Gastrocnemius medialis (tissue), 4 donors: ENCODE measurements around the gene CDK16. TPM values are rescaled to one million over a fixed set of nuclear protein-coding genes. Genes with fewer than 3 reads are reported as not detected.

Experiments
- ATAC-seq, 2 donors: fragments of 150-250 bp; one replicate each; pipeline ENCODE4 v1.9.1; 2016
- DNase-seq, 2 donors: peaks; one replicate each; pipeline ENCODE4 v3.0.0-alpha.2; 2019
- H3K27ac ChIP-seq, 4 donors: fragments of 200-600 bp; sonication (generic); 1 replicate in 1 of 4; 2 replicates in 3 of 4; pipeline ENCODE4 v1.5.1; 2016 to 2018; ENCODE audit warnings: mild to moderate bottlenecking in 2 of 4, moderate library complexity in 1 of 4
- H3K27me3 ChIP-seq, 3 donors: fragments of 200-600 bp; sonication (generic) in 2 of 3; 1 replicate in 1 of 3; 2 replicates in 2 of 3; pipeline versions ENCODE4 v1.5.1 to v1.6.0; 2016 to 2019; ENCODE audit warnings: mild to moderate bottlenecking in 1 of 3, moderate library complexity in 1 of 3
- H3K36me3 ChIP-seq, 2 donors: fragments of 200-600 bp; sonication (generic) in 1 of 2; one replicate each; pipeline ENCODE4 v1.5.1; 2017 to 2018
- H3K4me1 ChIP-seq, 2 donors: fragments of 200-600 bp; sonication (generic) in 1 of 2; one replicate each; pipeline ENCODE4 v1.5.1; 2016 to 2017; ENCODE audit warnings: mild to moderate bottlenecking in 2 of 2
- H3K4me3 ChIP-seq, 4 donors: fragments of 200-600 bp; sonication (generic) in 3 of 4; 1 replicate in 1 of 4; 2 replicates in 3 of 4; pipeline ENCODE4 v1.5.1; 2016 to 2019; ENCODE audit warnings: mild to moderate bottlenecking in 2 of 4
- H3K9me3 ChIP-seq, 3 donors: fragments of 200-600 bp; sonication (generic) in 2 of 3; 1 replicate in 1 of 3; 2 replicates in 2 of 3; pipeline ENCODE4 v1.5.1; 2016 to 2019
- POLR2A ChIP-seq, 2 donors: fragments of 450-650 bp; IDR thresholded peaks; one replicate each; pipeline ENCODE4 v1.6.1; 2017; ENCODE audit warnings: antibody characterized with exemption in 2 of 2, mild to moderate bottlenecking in 2 of 2, moderate library complexity in 2 of 2
- in situ Hi-C, 4 donors: fragments of 200-750 bp; cut with MboI; loops; one replicate each; pipeline versions ENCODE4 v1.15.0 to v1.8.0; 2017; ENCODE audit warnings: low sequenced_read_pairs in 4 of 4
- intact Hi-C: fragments of 100-400 bp; cut with DNase I; formaldehyde crosslinking; loops from one replicate; pipeline ENCODE4 v1.15.1; 2023; ENCODE audit warnings: low total_unique reads
- total RNA-seq, 4 donors: library from RNA; depleted of rRNA; stranded (reverse); fragments of >200 nt; gene quantifications; one replicate each; pipeline versions ENCODE4 v1.1.0 to v1.2.3, GENCODE V29; 2016
- TF ChIP-seq, protein P1 (sequence below), 5 experiments: fragments of 450-650 bp in 3 of 5; fragments of 200-600 bp in 2 of 5; sonication (generic) in 2 of 5; IDR thresholded peaks in 4 of 5; conservative IDR thresholded peaks in 1 of 5; 1 replicate in 4 of 5; 2 replicates in 1 of 5; pipeline ENCODE4 v1.5.1; 2016 to 2019; ENCODE audit warnings: antibody characterized with exemption in 5 of 5, mild to moderate bottlenecking in 3 of 5, moderate library complexity in 3 of 5

The CDK16 gene
- total RNA-seq, 4 donors from 2014 or later, result 124 to 208 (median 178) TPM

- no peak overlapping the region for H3K27ac ChIP-seq
- intact Hi-C loops (no loop called here), in situ Hi-C loops (no loop called here)
- peaks cover 0 to 12% (median 0%) of the 10 kb centered on the region in 3 donors for H3K27me3 ChIP-seq
- DNase-seq (no peak), ATAC-seq (no peak)
- H3K9me3 ChIP-seq, result no peaks in the 10 kb centered on the region
- no peak for TF ChIP-seq POLR2A (IDR thresholded peaks at IDR 0.05)
- TF ChIP-seq, protein P1, sequence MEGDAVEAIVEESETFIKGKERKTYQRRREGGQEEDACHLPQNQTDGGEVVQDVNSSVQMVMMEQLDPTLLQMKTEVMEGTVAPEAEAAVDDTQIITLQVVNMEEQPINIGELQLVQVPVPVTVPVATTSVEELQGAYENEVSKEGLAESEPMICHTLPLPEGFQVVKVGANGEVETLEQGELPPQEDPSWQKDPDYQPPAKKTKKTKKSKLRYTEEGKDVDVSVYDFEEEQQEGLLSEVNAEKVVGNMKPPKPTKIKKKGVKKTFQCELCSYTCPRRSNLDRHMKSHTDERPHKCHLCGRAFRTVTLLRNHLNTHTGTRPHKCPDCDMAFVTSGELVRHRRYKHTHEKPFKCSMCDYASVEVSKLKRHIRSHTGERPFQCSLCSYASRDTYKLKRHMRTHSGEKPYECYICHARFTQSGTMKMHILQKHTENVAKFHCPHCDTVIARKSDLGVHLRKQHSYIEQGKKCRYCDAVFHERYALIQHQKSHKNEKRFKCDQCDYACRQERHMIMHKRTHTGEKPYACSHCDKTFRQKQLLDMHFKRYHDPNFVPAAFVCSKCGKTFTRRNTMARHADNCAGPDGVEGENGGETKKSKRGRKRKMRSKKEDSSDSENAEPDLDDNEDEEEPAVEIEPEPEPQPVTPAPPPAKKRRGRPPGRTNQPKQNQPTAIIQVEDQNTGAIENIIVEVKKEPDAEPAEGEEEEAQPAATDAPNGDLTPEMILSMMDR (IDR thresholded peaks at IDR 0.05 in 4 of 5, conservative IDR thresholded peaks at IDR 0.05 in 1 of 5), result no peak
- no peak overlapping the region for H3K4me3 ChIP-seq
- no peaks in the 10 kb centered on the region for H3K4me1 ChIP-seq
- no peaks in the 10 kb centered on the region for H3K36me3 ChIP-seq
Measured at GRCh38 chrX:47273011-47273730, 54.7 kb downstream of the CDK16 start.

DNA sequence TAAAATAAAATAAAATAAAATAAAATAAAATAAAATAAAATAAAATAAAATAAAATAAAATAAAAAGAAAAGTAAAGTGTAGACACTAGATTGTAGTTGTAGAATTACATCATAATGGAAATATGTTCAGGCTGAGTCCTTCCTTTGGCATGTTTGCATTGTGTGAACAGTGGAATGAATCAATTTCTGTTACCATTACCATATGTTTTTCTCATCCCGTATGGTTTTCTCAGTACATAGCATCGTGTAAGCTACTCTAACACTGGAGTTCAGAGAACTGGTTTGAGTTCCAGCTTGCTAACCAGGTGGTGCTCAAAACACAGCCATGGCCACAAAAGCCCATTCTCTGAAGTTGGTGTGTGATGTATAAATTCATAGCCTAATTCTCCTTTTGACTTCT is 60.2 kb downstream of the CDK16 start:
- Histone ChIP-seq H3K4me3 (no peak overlapping the region), H3K27me3 (peaks cover 0 to 13% (median 5%) of the 10 kb centered on the region in 3 donors), H3K27ac (no peak overlapping the region), H3K4me1 (no peaks in the 10 kb centered on the region), H3K36me3 (no peaks in the 10 kb centered on the region), H3K9me3 (no peaks in the 10 kb centered on the region)
- in situ Hi-C loops, result no loop called here
- intact Hi-C loops, result no loop called here
- DNase-seq (no peak), ATAC-seq (no peak)
- TF ChIP-seq, protein P1 (IDR thresholded peaks at IDR 0.05 in 4 of 5, conservative IDR thresholded peaks at IDR 0.05 in 1 of 5), result no peak
- no peak for TF ChIP-seq POLR2A (IDR thresholded peaks at IDR 0.05)

Other genes starting within 250 kb of the CDK16 start
- 1 to 10 TPM; 1.4 to 4.4 (median 2.0) TPM for gene RGN, start 140.2 kb upstream of the CDK16 start, total RNA-seq
- 100 to 1,000 TPM; 105 to 172 (median 168) TPM for gene NDUFB11, start 74.0 kb upstream of the CDK16 start, total RNA-seq
- 10 to 100 TPM; 18.7 to 49.3 (median 23.5) TPM for gene RBM10, start 73.5 kb upstream of the CDK16 start, total RNA-seq
- gene UBA1, start 24.9 kb upstream of the CDK16 start, total RNA-seq, result 100 to 1,000 TPM; 113 to 181 (median 162) TPM
- 10 to 100 TPM; 17.0 to 35.3 (median 25.0) TPM for gene USP11, start 14.3 kb downstream of the CDK16 start, total RNA-seq
- gene ZNF157, start 151.9 kb downstream of the CDK16 start, total RNA-seq, result under 1 TPM in 3 of 4 donors, not detected in 1; 0.09 to 0.26 (median 0.25) TPM